ENCODE data around the gene BPIFB3. TPM values are rescaled to one million over a fixed set of nuclear protein-coding genes. Genes with fewer than 3 reads are reported as not detected.

Gene BPIFB3
- total and polyA plus RNA-seq, 2 of the 13 experiments (the other 11 are each of a cell fraction or from before 2014, with no cell fraction given), result 0.09 TPM; not detected in 1

DNA sequence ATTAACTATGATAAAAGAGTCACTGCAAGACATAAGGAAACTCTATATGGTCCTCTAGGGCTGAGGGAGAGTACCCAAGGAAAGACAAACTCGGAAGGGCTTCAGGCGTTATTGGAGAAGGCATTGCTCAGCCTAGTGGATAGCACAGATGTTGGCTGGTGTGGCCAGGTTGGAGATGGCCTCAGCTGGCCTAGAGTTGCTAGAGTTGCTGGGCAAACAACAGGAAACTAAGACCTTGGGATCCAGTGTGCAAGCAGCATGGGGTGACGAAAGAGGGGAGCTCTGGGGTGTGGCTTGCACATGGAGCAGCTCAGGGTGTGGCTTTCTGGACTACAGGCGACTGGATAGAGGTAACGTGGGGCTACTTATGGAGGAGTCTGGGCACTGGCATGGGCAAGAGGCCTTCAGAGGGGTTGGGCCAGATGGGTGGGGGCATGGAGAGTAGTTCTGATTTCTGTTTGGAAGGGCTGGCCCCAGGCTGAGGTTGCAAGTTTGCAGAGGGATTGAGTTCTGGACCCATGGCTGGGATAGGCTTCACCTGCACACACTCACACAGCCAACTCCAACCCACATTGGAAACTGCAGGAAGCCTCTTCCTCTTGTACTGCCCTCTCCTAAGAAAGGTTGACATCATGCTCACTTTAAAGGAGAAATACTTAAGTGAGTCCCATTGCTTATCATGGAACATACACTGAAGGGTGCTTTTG, 27.5 kb upstream of the BPIFB3 start (continued):
- TF ChIP-seq CEBPG (CRISPR knock-in tag; IDR thresholded peaks at IDR 0.05) (peak; percentile 73), ERF (CRISPR knock-in tag; IDR thresholded peaks at IDR 0.05) (peak; percentile 37), TMF1 (CRISPR knock-in tag; IDR thresholded peaks at IDR 0.05; ENCODE audit: low read depth) (peak; percentile 78; the same call in 1 of the 2 replicates), TOPORS (CRISPR knock-in tag; IDR thresholded peaks at IDR 0.05) (no peak), ZBTB38 (CRISPR knock-in tag; IDR thresholded peaks at IDR 0.05) (peak; percentile 6; the same call in 1 of the 2 replicates), TEAD2 (CRISPR knock-in tag; IDR thresholded peaks at IDR 0.05) (0 out of 2 replicates have a peak, but pooled peaks have one; percentile 46), ZNF737 (CRISPR knock-in tag; IDR thresholded peaks at IDR 0.05; ENCODE audit: borderline replicate concordance) (peak; percentile 44; the same call in 1 of the 2 replicates), KMT2A (CRISPR knock-in tag; IDR thresholded peaks at IDR 0.05) (0 out of 2 replicates have a peak, but pooled peaks have one; percentile 6), JUNB (CRISPR knock-in tag; IDR thresholded peaks at IDR 0.05; ENCODE audit: borderline replicate concordance) (0 out of 2 replicates have a peak, but pooled peaks have one; percentile 44), SOX13 (IDR thresholded peaks at IDR 0.05) (no peak), SOX13 (CRISPR knock-in tag; conservative IDR thresholded peaks at IDR 0.05 in 1 of 2, IDR thresholded peaks at IDR 0.05 in 1 of 2) (0 out of 4 replicates have a peak, but pooled peaks of 1 of the 2 experiments have one; percentile 6), ZNF614 (CRISPR knock-in tag; IDR thresholded peaks at IDR 0.05; ENCODE audit: borderline replicate concordance) (peak; percentile 41; the same call in 1 of the 2 replicates)
- TF ChIP-seq, protein P1, sequence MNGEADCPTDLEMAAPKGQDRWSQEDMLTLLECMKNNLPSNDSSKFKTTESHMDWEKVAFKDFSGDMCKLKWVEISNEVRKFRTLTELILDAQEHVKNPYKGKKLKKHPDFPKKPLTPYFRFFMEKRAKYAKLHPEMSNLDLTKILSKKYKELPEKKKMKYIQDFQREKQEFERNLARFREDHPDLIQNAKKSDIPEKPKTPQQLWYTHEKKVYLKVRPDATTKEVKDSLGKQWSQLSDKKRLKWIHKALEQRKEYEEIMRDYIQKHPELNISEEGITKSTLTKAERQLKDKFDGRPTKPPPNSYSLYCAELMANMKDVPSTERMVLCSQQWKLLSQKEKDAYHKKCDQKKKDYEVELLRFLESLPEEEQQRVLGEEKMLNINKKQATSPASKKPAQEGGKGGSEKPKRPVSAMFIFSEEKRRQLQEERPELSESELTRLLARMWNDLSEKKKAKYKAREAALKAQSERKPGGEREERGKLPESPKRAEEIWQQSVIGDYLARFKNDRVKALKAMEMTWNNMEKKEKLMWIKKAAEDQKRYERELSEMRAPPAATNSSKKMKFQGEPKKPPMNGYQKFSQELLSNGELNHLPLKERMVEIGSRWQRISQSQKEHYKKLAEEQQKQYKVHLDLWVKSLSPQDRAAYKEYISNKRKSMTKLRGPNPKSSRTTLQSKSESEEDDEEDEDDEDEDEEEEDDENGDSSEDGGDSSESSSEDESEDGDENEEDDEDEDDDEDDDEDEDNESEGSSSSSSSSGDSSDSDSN (CRISPR knock-in tag; IDR thresholded peaks at IDR 0.05), result peak; percentile 57; the same call in 1 of the 2 replicates
- TF ChIP-seq, protein P2, sequence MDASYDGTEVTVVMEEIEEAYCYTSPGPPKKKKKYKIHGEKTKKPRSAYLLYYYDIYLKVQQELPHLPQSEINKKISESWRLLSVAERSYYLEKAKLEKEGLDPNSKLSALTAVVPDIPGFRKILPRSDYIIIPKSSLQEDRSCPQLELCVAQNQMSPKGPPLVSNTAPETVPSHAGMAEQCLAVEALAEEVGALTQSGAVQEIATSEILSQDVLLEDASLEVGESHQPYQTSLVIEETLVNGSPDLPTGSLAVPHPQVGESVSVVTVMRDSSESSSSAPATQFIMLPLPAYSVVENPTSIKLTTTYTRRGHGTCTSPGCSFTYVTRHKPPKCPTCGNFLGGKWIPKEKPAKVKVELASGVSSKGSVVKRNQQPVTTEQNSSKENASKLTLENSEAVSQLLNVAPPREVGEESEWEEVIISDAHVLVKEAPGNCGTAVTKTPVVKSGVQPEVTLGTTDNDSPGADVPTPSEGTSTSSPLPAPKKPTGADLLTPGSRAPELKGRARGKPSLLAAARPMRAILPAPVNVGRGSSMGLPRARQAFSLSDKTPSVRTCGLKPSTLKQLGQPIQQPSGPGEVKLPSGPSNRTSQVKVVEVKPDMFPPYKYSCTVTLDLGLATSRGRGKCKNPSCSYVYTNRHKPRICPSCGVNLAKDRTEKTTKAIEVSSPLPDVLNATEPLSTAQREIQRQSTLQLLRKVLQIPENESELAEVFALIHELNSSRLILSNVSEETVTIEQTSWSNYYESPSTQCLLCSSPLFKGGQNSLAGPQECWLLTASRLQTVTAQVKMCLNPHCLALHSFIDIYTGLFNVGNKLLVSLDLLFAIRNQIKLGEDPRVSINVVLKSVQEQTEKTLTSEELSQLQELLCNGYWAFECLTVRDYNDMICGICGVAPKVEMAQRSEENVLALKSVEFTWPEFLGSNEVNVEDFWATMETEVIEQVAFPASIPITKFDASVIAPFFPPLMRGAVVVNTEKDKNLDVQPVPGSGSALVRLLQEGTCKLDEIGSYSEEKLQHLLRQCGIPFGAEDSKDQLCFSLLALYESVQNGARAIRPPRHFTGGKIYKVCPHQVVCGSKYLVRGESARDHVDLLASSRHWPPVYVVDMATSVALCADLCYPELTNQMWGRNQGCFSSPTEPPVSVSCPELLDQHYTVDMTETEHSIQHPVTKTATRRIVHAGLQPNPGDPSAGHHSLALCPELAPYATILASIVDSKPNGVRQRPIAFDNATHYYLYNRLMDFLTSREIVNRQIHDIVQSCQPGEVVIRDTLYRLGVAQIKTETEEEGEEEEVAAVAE (CRISPR knock-in tag; IDR thresholded peaks at IDR 0.05; ENCODE audit: borderline replicate concordance), result peak; percentile 21; the same call in 1 of the 2 replicates
- TF ChIP-seq, protein P3, sequence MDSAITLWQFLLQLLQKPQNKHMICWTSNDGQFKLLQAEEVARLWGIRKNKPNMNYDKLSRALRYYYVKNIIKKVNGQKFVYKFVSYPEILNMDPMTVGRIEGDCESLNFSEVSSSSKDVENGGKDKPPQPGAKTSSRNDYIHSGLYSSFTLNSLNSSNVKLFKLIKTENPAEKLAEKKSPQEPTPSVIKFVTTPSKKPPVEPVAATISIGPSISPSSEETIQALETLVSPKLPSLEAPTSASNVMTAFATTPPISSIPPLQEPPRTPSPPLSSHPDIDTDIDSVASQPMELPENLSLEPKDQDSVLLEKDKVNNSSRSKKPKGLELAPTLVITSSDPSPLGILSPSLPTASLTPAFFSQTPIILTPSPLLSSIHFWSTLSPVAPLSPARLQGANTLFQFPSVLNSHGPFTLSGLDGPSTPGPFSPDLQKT (CRISPR knock-in tag; IDR thresholded peaks at IDR 0.05; ENCODE audit: borderline replicate concordance), result no peak
- TF ChIP-seq, protein P4, sequence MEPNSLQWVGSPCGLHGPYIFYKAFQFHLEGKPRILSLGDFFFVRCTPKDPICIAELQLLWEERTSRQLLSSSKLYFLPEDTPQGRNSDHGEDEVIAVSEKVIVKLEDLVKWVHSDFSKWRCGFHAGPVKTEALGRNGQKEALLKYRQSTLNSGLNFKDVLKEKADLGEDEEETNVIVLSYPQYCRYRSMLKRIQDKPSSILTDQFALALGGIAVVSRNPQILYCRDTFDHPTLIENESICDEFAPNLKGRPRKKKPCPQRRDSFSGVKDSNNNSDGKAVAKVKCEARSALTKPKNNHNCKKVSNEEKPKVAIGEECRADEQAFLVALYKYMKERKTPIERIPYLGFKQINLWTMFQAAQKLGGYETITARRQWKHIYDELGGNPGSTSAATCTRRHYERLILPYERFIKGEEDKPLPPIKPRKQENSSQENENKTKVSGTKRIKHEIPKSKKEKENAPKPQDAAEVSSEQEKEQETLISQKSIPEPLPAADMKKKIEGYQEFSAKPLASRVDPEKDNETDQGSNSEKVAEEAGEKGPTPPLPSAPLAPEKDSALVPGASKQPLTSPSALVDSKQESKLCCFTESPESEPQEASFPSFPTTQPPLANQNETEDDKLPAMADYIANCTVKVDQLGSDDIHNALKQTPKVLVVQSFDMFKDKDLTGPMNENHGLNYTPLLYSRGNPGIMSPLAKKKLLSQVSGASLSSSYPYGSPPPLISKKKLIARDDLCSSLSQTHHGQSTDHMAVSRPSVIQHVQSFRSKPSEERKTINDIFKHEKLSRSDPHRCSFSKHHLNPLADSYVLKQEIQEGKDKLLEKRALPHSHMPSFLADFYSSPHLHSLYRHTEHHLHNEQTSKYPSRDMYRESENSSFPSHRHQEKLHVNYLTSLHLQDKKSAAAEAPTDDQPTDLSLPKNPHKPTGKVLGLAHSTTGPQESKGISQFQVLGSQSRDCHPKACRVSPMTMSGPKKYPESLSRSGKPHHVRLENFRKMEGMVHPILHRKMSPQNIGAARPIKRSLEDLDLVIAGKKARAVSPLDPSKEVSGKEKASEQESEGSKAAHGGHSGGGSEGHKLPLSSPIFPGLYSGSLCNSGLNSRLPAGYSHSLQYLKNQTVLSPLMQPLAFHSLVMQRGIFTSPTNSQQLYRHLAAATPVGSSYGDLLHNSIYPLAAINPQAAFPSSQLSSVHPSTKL (CRISPR knock-in tag; IDR thresholded peaks at IDR 0.05), result 0 out of 2 replicates have a peak, but pooled peaks have one; percentile 51
